ENCODE data around the gene ADCY2. TPM values are rescaled to one million over a fixed set of nuclear protein-coding genes. Genes with fewer than 3 reads are reported as not detected.

Gene ADCY2
- total and polyA plus RNA-seq, 9 of the 15 experiments (the other 6 are each of a cell fraction or from before 2014, with no cell fraction given): 0.01 to 0.15 (median 0.03) TPM; not detected in 5

DNA sequence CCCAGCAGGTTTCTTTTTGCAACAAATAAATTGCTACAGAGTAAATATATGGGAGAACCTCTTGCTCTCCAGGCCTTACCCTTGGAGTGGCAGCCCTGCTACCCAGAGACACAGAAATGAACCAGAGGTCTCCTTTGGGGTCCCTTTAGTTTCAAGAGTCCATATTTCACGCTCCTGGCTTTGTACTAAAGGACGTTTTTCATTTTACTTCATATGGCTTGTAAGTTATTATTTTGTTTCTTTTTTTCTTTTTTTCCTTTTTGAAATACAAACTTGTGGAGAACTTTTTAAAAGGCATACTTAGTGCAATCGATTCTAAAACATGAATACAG, 3.3 kb upstream of the ADCY2 start:
- in situ Hi-C loops (cut with MboI): no loop called here
- ChIA-PET POLR2A (no interaction called here), CTCF (ENCODE audit: low intra/inter-chr PET ratio) (no interaction called here)
- ATAC-seq (no peak), FAIRE-seq (no peak), DNase-seq (ENCODE audit: extremely low read depth in 1 of 4, low spot score in 3 of 4) (no peak)
- WGBS (ENCODE audit: insufficient coverage, low coverage, missing lambda C conversion rate): 3% methylated on average over 3 of the region's 3 CpGs
- no peak overlapping the region for H3K4me2 ChIP-seq (ENCODE audit: insufficient read depth, low read length)
- H3K79me2 ChIP-seq (ENCODE audit: control insufficient read depth, insufficient read depth, low read length): no peaks in the 10 kb centered on the region
- BruUV-seq (replicated peaks): no TSS peak
- TF ChIP-seq TAL1 (IDR thresholded peaks at IDR 0.05) (no peak), ZNF75A (CRISPR knock-in tag; IDR thresholded peaks at IDR 0.05) (no peak), BDP1 (IDR thresholded peaks at IDR 0.05; ENCODE audit: insufficient read depth, insufficient read length) (no peak)
- H2AFZ ChIP-seq (ENCODE audit: low read depth, low read length): no peak overlapping the region
- peaks cover 0 to 20% of the 10 kb centered on the region in 2 experiments; a peak in 2 of 5 replicates for H3K27me3 ChIP-seq (ENCODE audit: control insufficient read depth in 2 of 2, insufficient read depth in 2 of 2, low read length in 2 of 2)
- H3K4me3 ChIP-seq: no peak overlapping the region
- no peak overlapping the region for H3K9ac ChIP-seq (ENCODE audit: insufficient read depth in 1 of 2, low read depth in 2 of 2, low read length in 2 of 2)
- no peaks in the 10 kb centered on the region for H3K9me1 ChIP-seq (ENCODE audit: control insufficient read depth, insufficient read depth, low read length)
- peaks cover 0 to 10% of the 10 kb centered on the region in 2 experiments; a peak in 1 of 5 replicates for H3K4me1 ChIP-seq (replicated peaks in 1 of 2; ENCODE audit: control insufficient read depth in 2 of 2, insufficient read depth in 2 of 2, low read length in 2 of 2)
- no peaks in the 10 kb centered on the region for H3K36me3 ChIP-seq (ENCODE audit: control insufficient read depth, insufficient read depth, low read length)
- H3K27ac ChIP-seq (ENCODE audit: extremely low read depth, low read depth, low read length): no peak overlapping the region
- intact Hi-C loops (cut with micrococcal nuclease): loop anchor here (1.0 to 10.0 kb wide), 3 partner anchors 131 to 570 kb away; no protein-coding TSS in a partner anchor
- H4K20me1 ChIP-seq (replicated peaks; ENCODE audit: control insufficient read depth, insufficient read depth, low read length): no peaks in the 10 kb centered on the region
- H3K9me3 ChIP-seq (replicated peaks; ENCODE audit: control insufficient read depth, insufficient read depth, low read depth, low read length): no peaks in the 10 kb centered on the region

DNA sequence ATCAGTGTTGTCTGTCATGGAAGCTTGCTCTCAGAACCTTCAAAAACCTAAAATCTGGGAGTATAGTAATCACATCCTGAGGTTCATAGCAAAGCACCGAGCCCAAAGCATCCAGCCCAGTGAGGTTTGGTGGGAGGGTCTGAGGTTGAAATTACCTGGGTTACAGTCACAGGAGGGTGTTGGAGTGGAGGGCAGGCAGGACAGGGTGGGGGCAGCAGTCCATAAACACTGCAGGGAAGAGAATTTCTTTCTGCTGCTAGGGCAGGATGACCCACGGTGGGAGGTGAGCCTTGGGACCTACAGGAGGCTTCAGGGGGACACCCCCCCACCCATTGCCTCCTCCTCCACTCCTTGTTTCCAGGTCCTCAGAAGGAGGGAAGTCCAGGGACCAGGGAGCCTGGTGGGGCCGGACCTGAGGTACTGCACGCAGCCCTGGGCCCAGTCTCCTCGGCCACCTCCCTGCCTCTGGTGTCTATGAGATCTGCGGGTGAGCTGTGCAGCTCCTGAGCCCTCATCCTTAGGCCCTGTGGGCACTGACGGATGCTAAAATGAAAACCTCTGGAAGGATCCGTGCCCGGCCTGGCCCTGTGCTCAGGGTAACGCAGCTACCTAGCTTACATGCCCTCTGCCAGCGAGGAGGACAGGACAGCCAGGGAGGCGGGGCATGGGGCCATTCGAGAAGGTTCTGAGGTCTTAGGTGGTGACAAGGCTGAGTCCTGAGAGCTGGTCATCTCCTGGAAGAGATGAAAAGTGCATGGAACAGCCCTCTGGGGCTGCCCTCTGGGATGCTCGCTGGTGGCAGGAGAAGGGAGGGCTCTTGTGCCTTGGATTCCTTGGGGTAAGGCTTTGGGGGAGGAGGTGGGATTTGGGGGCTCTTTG, 1.8 kb upstream of the ADCY2 start:
- WGBS (ENCODE audit: insufficient coverage, low coverage, missing lambda C conversion rate): 2% methylated on average over 14 of the region's 14 CpGs
- no peak overlapping the region for H3K4me3 ChIP-seq
- no TSS peak for BruUV-seq (replicated peaks)
- H2AFZ ChIP-seq (ENCODE audit: low read depth, low read length): no peak overlapping the region
- ATAC-seq (no peak), DNase-seq (ENCODE audit: extremely low read depth in 1 of 4, low spot score in 3 of 4) (no peak), FAIRE-seq (no peak)
- in situ Hi-C loops (cut with MboI): no loop called here
- peaks cover 0 to 20% of the 10 kb centered on the region in 2 experiments; a peak in 2 of 5 replicates for H3K27me3 ChIP-seq (ENCODE audit: control insufficient read depth in 2 of 2, insufficient read depth in 2 of 2, low read length in 2 of 2)
- H3K4me2 ChIP-seq (ENCODE audit: insufficient read depth, low read length): no peak overlapping the region
- no peak overlapping the region for H3K27ac ChIP-seq (ENCODE audit: extremely low read depth, low read depth, low read length)
- no peaks in the 10 kb centered on the region for H3K9me1 ChIP-seq (ENCODE audit: control insufficient read depth, insufficient read depth, low read length)
- H3K4me1 ChIP-seq (replicated peaks in 1 of 2; ENCODE audit: control insufficient read depth in 2 of 2, insufficient read depth in 2 of 2, low read length in 2 of 2): peaks cover 0 to 10% of the 10 kb centered on the region in 2 experiments; a peak in 1 of 5 replicates
- no peaks in the 10 kb centered on the region for H3K9me3 ChIP-seq (replicated peaks; ENCODE audit: control insufficient read depth, insufficient read depth, low read depth, low read length)
- intact Hi-C loops (cut with micrococcal nuclease): loop anchor here (5.0 to 10.0 kb wide), 2 partner anchors 351 to 572 kb away; no protein-coding TSS in a partner anchor
- POLR2A ChIA-PET: no interaction called here
- H3K79me2 ChIP-seq (ENCODE audit: control insufficient read depth, insufficient read depth, low read length): no peaks in the 10 kb centered on the region
- no peaks in the 10 kb centered on the region for H4K20me1 ChIP-seq (replicated peaks; ENCODE audit: control insufficient read depth, insufficient read depth, low read length)
- no peak overlapping the region for H3K9ac ChIP-seq (ENCODE audit: insufficient read depth in 1 of 2, low read depth in 2 of 2, low read length in 2 of 2)
- no peaks in the 10 kb centered on the region for H3K36me3 ChIP-seq (ENCODE audit: control insufficient read depth, insufficient read depth, low read length)
- CTCF ChIA-PET (ENCODE audit: low intra/inter-chr PET ratio): interaction anchor here (0.6 kb wide), 1 partner anchor 576 kb away, joined by 4 read pairs; no protein-coding TSS in a partner anchor
- TF ChIP-seq LEF1 (IDR thresholded peaks at IDR 0.05) (no peak), PKNOX1 (IDR thresholded peaks at IDR 0.05) (no peak), CBFA2T3 (IDR thresholded peaks at IDR 0.05) (no peak), NR1H2 (CRISPR knock-in tag; IDR thresholded peaks at IDR 0.05) (no peak), PHTF2 (CRISPR knock-in tag; IDR thresholded peaks at IDR 0.05) (no peak)

Data from K562 (cell line).